Endothelial cell (in vitro differentiated cells): Measurements from ENCODE around the gene CDC123. TPM values are rescaled to one million over a fixed set of nuclear protein-coding genes. Genes with fewer than 3 reads are reported as not detected.

Experiments used
- DNase-seq: peaks from one replicate; pipeline ENCODE4 v3.0.0; 2021; ENCODE audit warnings: low spot score
- H3K27ac Mint-ChIP-seq: one replicate; pipeline ENCODE4 v1.8.0; 2021; ENCODE audit warnings: mixed read lengths, inconsistent platforms; ENCODE audit not compliant: unreplicated experiment
- H3K27me3 Mint-ChIP-seq: one replicate; pipeline ENCODE4 v1.8.0; 2021; ENCODE audit warnings: mild to moderate bottlenecking, moderate library complexity, mixed read lengths, inconsistent platforms; ENCODE audit not compliant: unreplicated experiment
- H3K36me3 Mint-ChIP-seq: one replicate; pipeline ENCODE4 v1.8.0; 2021; ENCODE audit warnings: mild to moderate bottlenecking, low read depth, mixed read lengths, inconsistent platforms; ENCODE audit not compliant: unreplicated experiment
- H3K4me1 Mint-ChIP-seq: one replicate; pipeline ENCODE4 v1.8.0; 2021; ENCODE audit warnings: mild to moderate bottlenecking, mixed read lengths, inconsistent platforms; ENCODE audit not compliant: unreplicated experiment
- H3K4me3 Mint-ChIP-seq: one replicate; pipeline ENCODE4 v1.8.0; 2021; ENCODE audit warnings: mild to moderate bottlenecking, mixed read lengths, inconsistent platforms; ENCODE audit not compliant: unreplicated experiment
- H3K9me3 Mint-ChIP-seq: one replicate; pipeline ENCODE4 v1.8.0; 2021; ENCODE audit warnings: mixed read lengths, inconsistent platforms; ENCODE audit not compliant: unreplicated experiment
- total RNA-seq: library from RNA; stranded (reverse); fragmentation: NEBNext Ultra II Directional; extraction: Animal tissue kit (Norgen Biotek cat#: 25700); gene quantifications from one replicate; pipeline ENCODE4 v1.2.1, GENCODE V29; 2021; ENCODE audit not compliant: unreplicated experiment
- TF ChIP-seq, protein P1 (sequence below): fragments of 200-600 bp; sonication (generic); IDR thresholded peaks from one replicate; pipeline ENCODE4 v1.5.0; 2021; ENCODE audit warnings: antibody characterized with exemption; ENCODE audit not compliant: unreplicated experiment

The CDC123 gene
- total RNA-seq, 1 donor from 2014 or later = 85.9 TPM

DNA sequence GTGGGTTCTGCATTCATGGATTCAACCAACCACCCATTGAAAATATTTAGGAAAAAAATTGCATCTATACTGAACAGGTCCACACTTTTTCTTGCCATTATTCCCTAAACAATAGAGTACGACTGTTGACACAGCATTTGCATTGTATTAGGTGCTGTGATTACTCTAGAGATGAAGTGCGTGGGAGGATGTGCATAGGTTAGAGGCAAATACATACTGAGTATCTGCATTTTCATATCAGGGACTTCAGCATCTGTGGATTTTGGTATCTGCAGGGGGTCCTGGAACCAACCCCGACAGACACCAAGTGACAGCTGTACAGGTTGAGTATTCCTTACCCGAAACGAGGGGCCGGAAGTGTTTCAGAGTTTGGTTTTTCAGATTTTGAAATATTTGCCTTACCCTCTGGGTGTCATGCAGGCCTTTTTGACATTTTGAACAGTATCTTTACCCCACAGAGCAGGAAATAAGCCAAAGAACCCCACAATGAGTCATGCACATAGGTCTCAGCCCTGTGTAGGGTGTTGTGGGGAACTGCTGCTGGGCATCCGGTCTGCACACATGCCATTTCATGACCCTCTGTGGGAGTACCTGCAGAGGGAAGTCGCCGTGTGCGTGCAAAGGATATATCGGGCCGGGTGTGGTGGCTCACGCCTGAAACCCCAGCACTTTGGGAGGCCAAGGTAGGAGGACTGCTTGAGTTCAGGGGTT is 14.8 kb upstream of the CDC123 start:
- no peak for DNase-seq
- Mint-ChIP-seq H3K4me3 (no peak overlapping the region), H3K9me3 (no peaks in the 10 kb centered on the region), H3K27me3 (no peaks in the 10 kb centered on the region), H3K4me1 (peaks cover 8% of the 10 kb centered on the region), H3K36me3 (peaks cover 17% of the 10 kb centered on the region), H3K27ac (no peak overlapping the region)
- TF ChIP-seq, protein P1, sequence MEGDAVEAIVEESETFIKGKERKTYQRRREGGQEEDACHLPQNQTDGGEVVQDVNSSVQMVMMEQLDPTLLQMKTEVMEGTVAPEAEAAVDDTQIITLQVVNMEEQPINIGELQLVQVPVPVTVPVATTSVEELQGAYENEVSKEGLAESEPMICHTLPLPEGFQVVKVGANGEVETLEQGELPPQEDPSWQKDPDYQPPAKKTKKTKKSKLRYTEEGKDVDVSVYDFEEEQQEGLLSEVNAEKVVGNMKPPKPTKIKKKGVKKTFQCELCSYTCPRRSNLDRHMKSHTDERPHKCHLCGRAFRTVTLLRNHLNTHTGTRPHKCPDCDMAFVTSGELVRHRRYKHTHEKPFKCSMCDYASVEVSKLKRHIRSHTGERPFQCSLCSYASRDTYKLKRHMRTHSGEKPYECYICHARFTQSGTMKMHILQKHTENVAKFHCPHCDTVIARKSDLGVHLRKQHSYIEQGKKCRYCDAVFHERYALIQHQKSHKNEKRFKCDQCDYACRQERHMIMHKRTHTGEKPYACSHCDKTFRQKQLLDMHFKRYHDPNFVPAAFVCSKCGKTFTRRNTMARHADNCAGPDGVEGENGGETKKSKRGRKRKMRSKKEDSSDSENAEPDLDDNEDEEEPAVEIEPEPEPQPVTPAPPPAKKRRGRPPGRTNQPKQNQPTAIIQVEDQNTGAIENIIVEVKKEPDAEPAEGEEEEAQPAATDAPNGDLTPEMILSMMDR = no peak

DNA sequence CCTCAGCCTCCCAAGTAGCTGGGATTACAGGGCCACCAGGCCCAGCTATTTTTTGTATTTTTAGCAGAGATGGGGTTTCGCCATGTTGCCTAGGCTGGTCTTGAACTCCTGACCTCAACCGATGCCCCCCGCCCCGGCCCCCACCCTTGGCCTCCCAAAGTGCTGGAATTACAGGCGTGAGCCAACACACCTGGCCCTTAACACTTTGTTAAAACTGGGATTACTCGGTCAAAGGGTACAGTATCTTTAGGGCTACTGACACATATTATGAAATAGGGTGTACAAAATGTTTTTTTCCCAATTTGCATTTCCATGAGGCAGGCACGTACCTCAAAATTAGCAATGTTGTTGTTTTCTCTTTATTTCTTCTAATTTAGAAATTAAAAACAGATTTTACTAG is 11.8 kb upstream of the CDC123 start:
- Mint-ChIP-seq H3K27me3 (no peaks in the 10 kb centered on the region), H3K9me3 (no peaks in the 10 kb centered on the region), H3K27ac (no peak overlapping the region), H3K4me3 (no peak overlapping the region), H3K36me3 (peaks cover 17% of the 10 kb centered on the region), H3K4me1 (peaks cover 12% of the 10 kb centered on the region)
- TF ChIP-seq, protein P1 = no peak
- no peak for DNase-seq

DNA sequence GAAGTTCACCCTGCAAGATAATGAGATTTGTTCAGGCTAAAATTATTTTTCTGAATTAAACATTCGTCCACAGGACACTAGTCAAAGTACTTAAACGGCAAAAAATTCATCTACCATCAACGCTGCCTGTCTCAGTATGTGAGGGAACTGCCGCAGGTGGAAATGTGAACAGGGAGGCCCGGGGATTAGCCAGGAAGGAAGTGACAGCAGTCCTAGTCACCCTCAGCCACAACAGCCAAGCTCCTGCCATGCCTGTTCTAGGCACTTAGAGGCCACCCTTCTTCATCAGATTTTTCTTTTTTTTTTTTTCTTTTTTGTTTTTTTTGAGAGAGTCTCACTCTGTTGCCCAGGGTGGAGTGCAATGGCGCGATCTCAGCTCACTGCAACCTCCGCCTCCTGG is 9.7 kb upstream of the CDC123 start:
- no peaks in the 10 kb centered on the region for H3K9me3 Mint-ChIP-seq
- TF ChIP-seq, protein P1 = no peak
- H3K4me3 Mint-ChIP-seq = no peak overlapping the region
- H3K27ac Mint-ChIP-seq = peak overlapping the region; percentile 32
- peaks cover 4% of the 10 kb centered on the region for H3K4me1 Mint-ChIP-seq
- H3K36me3 Mint-ChIP-seq = peaks cover 13% of the 10 kb centered on the region
- no peaks in the 10 kb centered on the region for H3K27me3 Mint-ChIP-seq
- no peak for DNase-seq

DNA sequence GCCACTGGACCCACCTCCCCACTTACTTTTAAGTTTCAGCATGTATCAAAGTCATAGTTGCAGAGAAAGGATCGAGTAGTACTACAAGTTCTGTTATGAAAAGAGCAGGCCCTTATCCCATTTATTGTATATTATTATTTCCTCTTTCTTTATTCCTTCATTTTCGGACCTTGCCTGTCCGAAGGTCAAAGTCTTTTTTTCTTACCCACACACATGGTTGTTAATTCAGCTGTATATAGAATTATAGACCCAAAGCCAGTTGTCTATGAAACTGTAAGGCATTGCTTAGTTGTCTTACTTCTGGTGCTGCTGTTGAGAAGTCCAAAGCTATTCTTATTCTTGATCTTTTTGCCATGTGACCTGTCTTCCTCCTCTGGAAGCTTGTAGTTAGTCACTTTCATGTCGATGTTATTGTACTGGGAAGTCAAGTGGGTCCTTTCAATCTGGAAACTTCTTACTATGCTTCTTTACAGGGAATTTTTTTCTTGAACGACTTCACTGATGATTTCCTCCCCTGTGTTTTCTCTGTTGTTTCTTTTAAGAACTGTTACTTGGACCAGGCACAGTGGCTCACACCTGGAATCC is 8.6 kb upstream of the CDC123 start:
- H3K27me3 Mint-ChIP-seq = no peaks in the 10 kb centered on the region
- no peak overlapping the region for H3K27ac Mint-ChIP-seq
- peak overlapping the region; percentile 11 for H3K4me3 Mint-ChIP-seq
- peaks cover 11% of the 10 kb centered on the region for H3K36me3 Mint-ChIP-seq
- TF ChIP-seq, protein P1 = no peak
- no peak for DNase-seq
- no peaks in the 10 kb centered on the region for H3K9me3 Mint-ChIP-seq
- peaks cover 4% of the 10 kb centered on the region for H3K4me1 Mint-ChIP-seq

DNA sequence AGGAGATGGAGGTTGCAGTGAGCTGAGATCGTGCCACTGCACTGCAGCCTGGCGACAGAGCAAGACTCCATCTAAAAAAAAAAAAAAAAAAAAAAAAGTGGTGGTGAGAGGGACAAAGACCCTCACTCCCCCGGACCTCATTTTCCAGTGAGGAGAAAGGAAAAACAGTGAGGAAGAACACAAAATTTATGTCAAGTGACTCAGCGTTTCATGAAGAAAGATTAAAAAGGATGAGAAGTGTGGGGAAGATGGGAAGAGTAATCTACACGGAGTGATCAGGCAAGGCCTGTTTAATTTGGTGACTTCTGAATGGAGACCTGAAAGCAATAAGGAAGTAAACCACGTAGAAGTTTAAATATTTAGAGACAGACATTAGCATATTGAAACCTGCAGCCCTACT is 7.3 kb upstream of the CDC123 start:
- H3K9me3 Mint-ChIP-seq = no peaks in the 10 kb centered on the region
- DNase-seq = no peak
- H3K4me3 Mint-ChIP-seq = no peak overlapping the region
- H3K27me3 Mint-ChIP-seq = no peaks in the 10 kb centered on the region
- H3K36me3 Mint-ChIP-seq = peaks cover 10% of the 10 kb centered on the region
- TF ChIP-seq, protein P1 = no peak
- no peak overlapping the region for H3K27ac Mint-ChIP-seq
- H3K4me1 Mint-ChIP-seq = peaks cover 4% of the 10 kb centered on the region
